ENCODE measurements around the gene DLGAP1. TPM values are rescaled to one million over a fixed set of nuclear protein-coding genes. Genes with fewer than 3 reads are reported as not detected.

Gene DLGAP1
- total RNA-seq, 1 donor from 2014 or later, result 7.7 TPM

DNA sequence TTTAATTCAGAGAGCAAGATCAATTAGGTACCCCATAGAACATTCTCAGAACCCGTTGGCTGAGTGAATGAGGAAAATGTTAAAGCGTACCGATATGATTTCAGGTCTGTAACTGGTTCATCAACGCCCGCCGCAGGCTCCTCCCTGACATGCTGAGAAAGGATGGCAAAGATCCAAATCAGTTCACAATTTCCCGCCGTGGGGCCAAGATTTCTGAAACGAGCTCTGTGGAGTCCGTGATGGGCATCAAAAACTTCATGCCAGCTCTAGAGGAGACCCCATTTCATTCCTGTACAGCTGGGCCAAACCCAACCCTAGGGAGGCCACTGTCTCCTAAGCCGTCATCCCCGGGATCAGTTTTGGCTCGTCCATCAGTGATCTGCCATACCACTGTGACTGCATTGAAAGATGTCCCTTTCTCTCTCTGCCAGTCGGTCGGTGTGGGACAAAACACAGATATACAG lies 997.8 kb downstream of the DLGAP1 start:
- Mint-ChIP-seq H3K9me3 (ENCODE audit: low read depth) (peaks cover 6% of the 10 kb centered on the region), H3K4me3 (ENCODE audit: unreplicated experiment) (peak overlapping the region; percentile 31), H3K27ac (ENCODE audit: unreplicated experiment) (peak overlapping the region; percentile 76), H3K27me3 (ENCODE audit: low read depth) (no peaks in the 10 kb centered on the region), H3K36me3 (ENCODE audit: low read depth) (peaks cover 43% of the 10 kb centered on the region), H3K4me1 (ENCODE audit: low read depth) (peaks cover 69% of the 10 kb centered on the region)
- TF ChIP-seq, protein P1, sequence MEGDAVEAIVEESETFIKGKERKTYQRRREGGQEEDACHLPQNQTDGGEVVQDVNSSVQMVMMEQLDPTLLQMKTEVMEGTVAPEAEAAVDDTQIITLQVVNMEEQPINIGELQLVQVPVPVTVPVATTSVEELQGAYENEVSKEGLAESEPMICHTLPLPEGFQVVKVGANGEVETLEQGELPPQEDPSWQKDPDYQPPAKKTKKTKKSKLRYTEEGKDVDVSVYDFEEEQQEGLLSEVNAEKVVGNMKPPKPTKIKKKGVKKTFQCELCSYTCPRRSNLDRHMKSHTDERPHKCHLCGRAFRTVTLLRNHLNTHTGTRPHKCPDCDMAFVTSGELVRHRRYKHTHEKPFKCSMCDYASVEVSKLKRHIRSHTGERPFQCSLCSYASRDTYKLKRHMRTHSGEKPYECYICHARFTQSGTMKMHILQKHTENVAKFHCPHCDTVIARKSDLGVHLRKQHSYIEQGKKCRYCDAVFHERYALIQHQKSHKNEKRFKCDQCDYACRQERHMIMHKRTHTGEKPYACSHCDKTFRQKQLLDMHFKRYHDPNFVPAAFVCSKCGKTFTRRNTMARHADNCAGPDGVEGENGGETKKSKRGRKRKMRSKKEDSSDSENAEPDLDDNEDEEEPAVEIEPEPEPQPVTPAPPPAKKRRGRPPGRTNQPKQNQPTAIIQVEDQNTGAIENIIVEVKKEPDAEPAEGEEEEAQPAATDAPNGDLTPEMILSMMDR (IDR thresholded peaks at IDR 0.05), result no peak
- no peak for DNase-seq (ENCODE audit: low spot score)

DNA sequence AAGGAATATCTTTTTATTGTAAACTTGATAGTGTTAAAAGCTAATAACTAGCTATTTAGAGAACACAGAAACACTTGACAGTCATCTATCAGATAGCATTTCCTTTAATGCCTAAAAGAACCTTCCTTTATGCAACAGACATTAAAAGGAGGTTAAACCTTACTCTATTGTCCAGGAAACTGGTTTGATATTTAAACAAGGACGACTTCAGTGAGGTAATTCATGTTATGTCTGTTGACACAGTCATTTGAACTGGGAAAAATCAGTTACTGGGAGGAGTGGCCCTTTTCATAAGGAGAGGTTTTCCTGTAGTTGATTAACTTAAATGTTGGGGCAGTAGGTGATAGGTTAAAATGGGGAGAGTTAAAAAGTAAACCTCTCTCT lies 998.4 kb downstream of the DLGAP1 start:
- H3K9me3 Mint-ChIP-seq (ENCODE audit: low read depth), result peaks cover 6% of the 10 kb centered on the region
- H3K4me1 Mint-ChIP-seq (ENCODE audit: low read depth), result peaks cover 64% of the 10 kb centered on the region
- no peak for DNase-seq (ENCODE audit: low spot score)
- H3K4me3 Mint-ChIP-seq (ENCODE audit: unreplicated experiment), result peak overlapping the region; percentile 25
- H3K36me3 Mint-ChIP-seq (ENCODE audit: low read depth), result peaks cover 38% of the 10 kb centered on the region
- TF ChIP-seq, protein P1 (IDR thresholded peaks at IDR 0.05), result no peak
- H3K27me3 Mint-ChIP-seq (ENCODE audit: low read depth), result no peaks in the 10 kb centered on the region
- peak overlapping the region; percentile 98 for H3K27ac Mint-ChIP-seq (ENCODE audit: unreplicated experiment)

DNA sequence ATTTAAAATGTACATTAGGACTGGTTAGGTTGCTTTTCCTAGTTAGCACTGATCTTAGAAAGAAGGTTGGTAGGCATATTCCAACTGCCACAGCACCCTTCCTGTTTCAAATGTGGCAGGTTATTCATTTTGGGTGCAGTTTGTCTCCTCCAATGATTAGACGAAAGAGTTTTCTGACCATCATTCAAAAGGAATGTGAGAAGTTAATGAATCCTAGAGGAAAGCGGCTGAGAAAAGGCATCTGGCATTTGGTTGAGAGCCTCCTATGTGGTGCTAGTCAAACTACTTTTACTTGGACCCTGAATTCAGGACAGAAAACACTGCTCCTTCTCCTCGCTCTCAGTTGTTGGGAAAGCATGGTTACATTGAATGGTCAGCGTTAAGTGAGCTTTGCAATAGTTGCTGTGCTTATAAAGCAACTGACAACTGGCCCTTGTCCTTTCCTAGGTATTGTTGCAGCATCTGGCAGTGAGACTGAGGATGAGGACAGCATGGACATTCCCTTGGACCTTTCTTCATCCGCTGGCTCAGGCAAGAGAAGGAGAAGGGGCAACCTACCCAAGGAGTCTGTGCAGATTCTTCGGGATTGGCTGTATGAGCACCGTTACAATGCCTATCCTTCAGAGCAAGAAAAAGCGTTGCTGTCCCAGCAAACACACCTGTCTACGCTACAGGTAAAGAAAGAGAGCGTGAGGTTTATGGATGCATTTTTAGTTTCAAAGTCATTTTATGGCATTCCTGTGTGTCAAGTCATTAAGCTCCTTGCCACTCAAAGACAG lies 999.0 kb downstream of the DLGAP1 start:
- peak overlapping the region; percentile 58 for H3K4me3 Mint-ChIP-seq (ENCODE audit: unreplicated experiment)
- peaks cover 34% of the 10 kb centered on the region for H3K36me3 Mint-ChIP-seq (ENCODE audit: low read depth)
- TF ChIP-seq, protein P1 (IDR thresholded peaks at IDR 0.05), result no peak
- H3K9me3 Mint-ChIP-seq (ENCODE audit: low read depth), result peaks cover 6% of the 10 kb centered on the region
- no peaks in the 10 kb centered on the region for H3K27me3 Mint-ChIP-seq (ENCODE audit: low read depth)
- H3K4me1 Mint-ChIP-seq (ENCODE audit: low read depth), result peaks cover 64% of the 10 kb centered on the region
- peak overlapping the region; percentile 98 for H3K27ac Mint-ChIP-seq (ENCODE audit: unreplicated experiment)
- no peak for DNase-seq (ENCODE audit: low spot score)

DNA sequence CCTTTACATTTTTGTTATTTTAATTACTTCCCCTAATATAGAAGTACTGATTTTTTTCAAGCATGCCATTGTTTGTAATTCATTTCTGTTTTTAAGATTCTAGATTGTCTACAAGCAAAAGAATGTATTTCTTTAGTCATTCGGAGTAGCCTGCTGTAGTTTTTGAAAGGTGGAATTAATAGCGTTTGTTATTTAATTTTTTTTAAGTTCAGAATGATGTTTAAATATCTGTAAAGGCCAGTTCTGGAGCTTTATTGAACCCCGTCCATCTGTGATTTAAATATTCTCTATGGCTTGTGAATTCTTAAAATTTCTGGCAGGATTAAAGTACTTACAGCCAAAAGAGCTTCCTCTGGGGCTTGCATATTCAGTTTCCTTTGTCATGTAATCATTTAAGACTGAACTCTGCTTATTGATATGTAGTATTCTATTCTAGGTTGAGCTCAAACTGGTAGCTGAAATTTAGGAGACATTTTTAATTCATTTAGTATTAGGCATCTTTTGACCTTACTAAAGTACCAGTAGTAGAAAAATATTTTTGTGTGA lies 999.9 kb downstream of the DLGAP1 start:
- H3K9me3 Mint-ChIP-seq (ENCODE audit: low read depth), result no peaks in the 10 kb centered on the region
- TF ChIP-seq, protein P1 (IDR thresholded peaks at IDR 0.05), result peak; percentile 63
- H3K36me3 Mint-ChIP-seq (ENCODE audit: low read depth), result peaks cover 28% of the 10 kb centered on the region
- H3K4me3 Mint-ChIP-seq (ENCODE audit: unreplicated experiment), result peak overlapping the region; percentile 95
- DNase-seq (ENCODE audit: low spot score), result no peak
- H3K4me1 Mint-ChIP-seq (ENCODE audit: low read depth), result peaks cover 64% of the 10 kb centered on the region
- H3K27ac Mint-ChIP-seq (ENCODE audit: unreplicated experiment), result peak overlapping the region; percentile 98
- no peaks in the 10 kb centered on the region for H3K27me3 Mint-ChIP-seq (ENCODE audit: low read depth)

DNA sequence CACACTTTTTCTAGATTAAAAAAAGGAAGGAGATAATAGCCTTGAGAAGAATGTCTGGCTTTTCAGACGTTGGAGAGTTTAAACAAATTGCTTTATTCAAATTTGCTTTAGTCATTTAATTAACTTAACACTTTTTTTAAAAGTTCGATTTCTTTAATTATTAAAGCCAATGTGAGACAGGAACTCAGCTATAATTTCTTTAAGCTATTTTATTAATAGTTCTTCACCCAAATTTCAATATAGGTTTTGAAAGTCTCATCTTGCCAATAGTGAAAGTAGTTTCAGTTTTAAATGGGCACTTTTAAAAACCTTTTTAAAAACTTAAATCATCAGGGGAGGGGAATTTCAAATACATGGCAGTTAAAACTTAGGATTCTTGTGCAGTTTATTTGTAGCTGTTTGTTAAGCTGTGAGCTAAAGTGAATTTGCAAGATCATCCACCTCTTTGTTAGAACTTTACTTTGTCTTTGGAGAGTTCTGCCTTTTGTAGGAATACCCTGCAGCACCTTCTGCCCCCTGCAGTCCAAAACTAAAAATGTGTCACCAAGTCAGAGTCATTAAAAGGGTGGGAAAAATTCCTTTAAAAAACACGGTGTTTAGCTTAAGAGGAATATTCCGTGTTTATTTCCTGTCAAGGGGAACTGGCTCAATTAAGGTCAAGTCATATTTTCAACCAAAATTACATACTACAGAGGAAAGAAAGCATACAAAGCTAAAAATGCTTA lies 1000.6 kb downstream of the DLGAP1 start:
- TF ChIP-seq, protein P1 (IDR thresholded peaks at IDR 0.05), result peak; percentile 87
- no peaks in the 10 kb centered on the region for H3K9me3 Mint-ChIP-seq (ENCODE audit: low read depth)
- H3K4me3 Mint-ChIP-seq (ENCODE audit: unreplicated experiment), result peak overlapping the region; percentile 95
- peaks cover 62% of the 10 kb centered on the region for H3K4me1 Mint-ChIP-seq (ENCODE audit: low read depth)
- H3K27ac Mint-ChIP-seq (ENCODE audit: unreplicated experiment), result peak overlapping the region; percentile 98
- H3K36me3 Mint-ChIP-seq (ENCODE audit: low read depth), result peaks cover 27% of the 10 kb centered on the region
- no peaks in the 10 kb centered on the region for H3K27me3 Mint-ChIP-seq (ENCODE audit: low read depth)
- no peak for DNase-seq (ENCODE audit: low spot score)
